GM10266 (cell line): ENCODE data around the gene CHRNG.

Experiments used
- DNase-seq: peaks from one replicate; pipeline ENCODE4 v3.0.0; 2012; ENCODE audit errors: extremely low spot score
- CTCF ChIP-seq: IDR thresholded peaks from 2 replicates; pipeline ENCODE4 v1.5.1; 2012; ENCODE audit warnings: mild to moderate bottlenecking, low read depth; ENCODE audit not compliant: control insufficient read depth, insufficient read depth; ENCODE audit errors: missing control alignments

Gene CHRNG

GRCh38 chr2:232593982-232594381 lies 54.5 kb downstream of the CHRNG start:
- DNase-seq: no peak
- no peak for TF ChIP-seq CTCF
